Stimulated activated CD4-positive, alpha-beta T cell treated with anti-CD3 and anti-CD28 coated beads, Interleukin-2, amount 100 ng/mL, for 4 hours (primary cell): ENCODE data around the gene RPL38.

Source experiments
- DNase-seq: peaks from one replicate; pipeline ENCODE4 v3.0.0-alpha.2; 2020; ENCODE audit warnings: low read depth

The RPL38 gene

DNA sequence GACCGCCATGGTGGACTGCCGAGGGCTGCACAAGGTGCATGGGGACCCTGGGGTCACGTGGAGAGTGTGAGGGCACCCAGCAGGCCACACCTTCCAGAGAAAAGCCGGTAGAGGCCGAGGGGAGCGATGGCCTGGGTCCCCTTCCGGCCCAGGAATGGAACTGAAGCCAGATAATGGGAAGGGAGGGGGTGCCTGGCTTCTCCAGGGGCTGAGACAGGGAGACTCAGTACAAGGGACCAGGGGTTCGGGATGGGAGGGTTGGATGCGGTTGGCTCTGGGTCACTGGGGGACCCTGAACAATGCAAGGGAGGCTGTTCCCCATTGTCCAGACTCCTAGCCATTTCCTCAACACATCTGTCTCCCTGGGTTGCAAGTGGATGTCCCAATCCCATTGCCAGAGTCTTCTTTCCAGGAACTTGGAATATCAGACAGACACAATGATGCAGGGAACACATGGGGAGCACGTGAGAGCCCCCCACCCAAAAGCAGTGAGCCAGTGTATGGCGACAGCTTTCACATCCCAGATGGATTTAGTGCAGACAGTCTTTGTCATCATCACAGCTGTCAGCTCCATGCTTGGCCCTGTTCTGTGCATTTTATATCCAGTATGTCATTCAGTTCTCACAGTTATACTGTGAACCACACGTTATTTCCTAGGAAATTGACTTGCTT, 47.0 kb downstream of the RPL38 start:
- DNase-seq, result no peak

DNA sequence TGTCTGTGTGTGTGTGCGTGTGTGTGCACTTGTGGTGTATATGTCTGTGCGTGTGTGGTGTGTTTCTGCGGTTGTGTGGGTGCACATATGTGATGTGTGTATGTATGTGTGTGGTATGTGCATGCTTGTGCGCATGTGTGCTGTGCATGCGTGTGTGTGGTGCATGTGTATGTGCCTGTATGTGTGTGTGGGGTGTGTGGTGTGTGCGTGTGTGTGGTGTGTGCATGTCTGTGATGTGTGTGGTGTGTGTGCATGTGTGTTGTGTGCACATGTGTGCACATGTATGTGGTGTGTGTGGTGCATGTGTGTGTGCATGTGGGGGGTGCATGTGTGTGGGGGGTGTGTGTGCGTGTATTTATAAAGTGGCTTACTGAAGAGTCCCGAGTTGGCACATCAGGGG, 47.6 kb downstream of the RPL38 start:
- DNase-seq, result no peak

DNA sequence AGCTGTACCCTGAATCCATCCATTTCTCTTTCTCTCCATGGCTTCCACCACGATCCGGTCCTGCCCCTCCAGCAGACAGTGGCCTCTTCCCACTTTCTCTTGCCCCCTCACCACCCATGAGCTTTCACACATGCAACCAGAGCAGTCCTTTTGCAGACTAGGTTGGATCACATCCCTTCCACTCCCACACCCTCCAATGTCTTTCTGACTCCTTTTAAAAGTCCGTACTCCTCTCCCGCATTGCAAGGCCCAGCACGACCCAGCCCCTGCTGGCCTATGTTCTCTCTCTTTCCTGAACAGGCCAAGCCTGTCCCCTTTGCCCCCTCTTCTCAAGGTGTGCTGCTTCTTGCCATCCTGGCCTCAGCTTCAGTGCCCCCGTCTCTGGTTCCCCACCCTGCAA, 48.1 kb downstream of the RPL38 start:
- no peak for DNase-seq

- DNase-seq, result no peak
Measured at GRCh38 chr17:74252211-74252610, 48.7 kb downstream of the RPL38 start.

GRCh38 chr17:74253036-74253435, 49.6 kb downstream of the RPL38 start:
- no peak for DNase-seq

DNA sequence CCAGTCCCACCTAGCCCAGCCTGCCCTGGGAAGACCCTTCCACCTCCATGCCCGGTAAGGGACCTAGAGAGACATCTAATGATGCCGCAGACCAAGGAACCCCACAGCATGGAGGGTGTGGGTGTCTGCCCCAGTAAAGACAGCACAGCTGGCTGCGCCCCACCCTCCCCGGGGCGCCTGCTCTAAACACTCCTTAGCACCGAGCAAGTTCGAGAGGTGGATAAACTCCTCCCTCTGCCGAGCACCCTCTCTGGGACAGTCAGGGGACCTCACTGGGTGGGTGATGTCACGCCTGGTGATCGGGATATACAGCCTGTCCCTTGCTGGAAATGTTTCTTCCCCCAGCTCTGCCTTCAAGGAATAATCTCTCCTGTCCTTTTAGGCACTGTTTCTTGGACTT, 53.8 kb downstream of the RPL38 start:
- DNase-seq, result no peak

GRCh38 chr17:74259667-74260524, 56.4 kb downstream of the RPL38 start:
- DNase-seq, result no peak
